Coronary artery (tissue), 2 donors: Measurements from ENCODE around the gene RAB41.
"Not testable (repeated sequence)": the region's sequence is repeated elsewhere in the genome, so short reads cannot be mapped to it uniquely, and the experiment has no call there.

Source experiments
- DNase-seq: peaks from one replicate; pipeline ENCODE4 v3.0.0-alpha.2; 2017; ENCODE audit warnings: low spot score
- H3K27ac ChIP-seq, 2 donors: fragments of 200-600 bp; sonication (generic); one replicate each; pipeline ENCODE4 v1.5.1; 2016 to 2019
- H3K4me3 ChIP-seq: fragments of 200-600 bp; sonication (generic); 2 replicates; pipeline ENCODE4 v1.5.1; 2016; ENCODE audit warnings: mild to moderate bottlenecking, moderate library complexity
- TF ChIP-seq, protein P1 (sequence below): fragments of 200-600 bp; sonication (generic); IDR thresholded peaks from one replicate; pipeline ENCODE4 v1.5.1; 2019; ENCODE audit warnings: antibody characterized with exemption

RAB41 gene

GRCh38 chrX:70281951-70282350 is at the start of gene RAB41:
Gene RAB41 (plus strand): TSS chrX:70282172. CDS start chrX:70282218, 46 bp downstream.
- Histone ChIP-seq H3K27ac (no peak within 1 kb of the TSS), H3K4me3 (no peak within 1 kb of the TSS)
- no peak for DNase-seq
- TF ChIP-seq, protein P1, sequence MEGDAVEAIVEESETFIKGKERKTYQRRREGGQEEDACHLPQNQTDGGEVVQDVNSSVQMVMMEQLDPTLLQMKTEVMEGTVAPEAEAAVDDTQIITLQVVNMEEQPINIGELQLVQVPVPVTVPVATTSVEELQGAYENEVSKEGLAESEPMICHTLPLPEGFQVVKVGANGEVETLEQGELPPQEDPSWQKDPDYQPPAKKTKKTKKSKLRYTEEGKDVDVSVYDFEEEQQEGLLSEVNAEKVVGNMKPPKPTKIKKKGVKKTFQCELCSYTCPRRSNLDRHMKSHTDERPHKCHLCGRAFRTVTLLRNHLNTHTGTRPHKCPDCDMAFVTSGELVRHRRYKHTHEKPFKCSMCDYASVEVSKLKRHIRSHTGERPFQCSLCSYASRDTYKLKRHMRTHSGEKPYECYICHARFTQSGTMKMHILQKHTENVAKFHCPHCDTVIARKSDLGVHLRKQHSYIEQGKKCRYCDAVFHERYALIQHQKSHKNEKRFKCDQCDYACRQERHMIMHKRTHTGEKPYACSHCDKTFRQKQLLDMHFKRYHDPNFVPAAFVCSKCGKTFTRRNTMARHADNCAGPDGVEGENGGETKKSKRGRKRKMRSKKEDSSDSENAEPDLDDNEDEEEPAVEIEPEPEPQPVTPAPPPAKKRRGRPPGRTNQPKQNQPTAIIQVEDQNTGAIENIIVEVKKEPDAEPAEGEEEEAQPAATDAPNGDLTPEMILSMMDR: no peak

GRCh38 chrX:70234355-70234754 is 47.6 kb upstream of the RAB41 start, which contains the start of gene AWAT1:
Gene AWAT1 (plus strand): TSS chrX:70234655. CDS start chrX:70234696, 41 bp downstream.
- no peak within 1 kb of the TSS for H3K4me3 ChIP-seq
- no peak for DNase-seq
- H3K27ac ChIP-seq: no peak within 1 kb of the TSS
- TF ChIP-seq, protein P1: no peak

DNA sequence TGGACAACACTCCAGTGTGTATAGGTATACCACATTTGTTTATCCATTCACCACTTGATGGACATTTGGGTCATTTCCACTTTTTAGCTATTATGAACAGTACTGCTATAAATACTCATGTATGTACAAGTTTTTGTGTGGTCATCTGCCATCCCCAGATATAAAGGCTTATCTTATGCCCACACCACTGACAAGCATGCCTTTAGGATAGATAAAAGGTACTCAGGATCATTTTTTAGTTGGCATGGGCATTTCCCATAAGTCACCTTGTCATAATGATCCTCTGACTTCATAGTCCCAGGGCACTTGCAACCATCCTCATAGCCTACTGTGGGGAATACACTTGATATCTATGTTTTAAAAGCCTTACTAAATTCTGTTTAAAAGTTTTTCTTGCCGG is 41.2 kb upstream of the RAB41 start:
- Histone ChIP-seq H3K4me3 (no peak overlapping the region), H3K27ac (no peak overlapping the region)

DNA sequence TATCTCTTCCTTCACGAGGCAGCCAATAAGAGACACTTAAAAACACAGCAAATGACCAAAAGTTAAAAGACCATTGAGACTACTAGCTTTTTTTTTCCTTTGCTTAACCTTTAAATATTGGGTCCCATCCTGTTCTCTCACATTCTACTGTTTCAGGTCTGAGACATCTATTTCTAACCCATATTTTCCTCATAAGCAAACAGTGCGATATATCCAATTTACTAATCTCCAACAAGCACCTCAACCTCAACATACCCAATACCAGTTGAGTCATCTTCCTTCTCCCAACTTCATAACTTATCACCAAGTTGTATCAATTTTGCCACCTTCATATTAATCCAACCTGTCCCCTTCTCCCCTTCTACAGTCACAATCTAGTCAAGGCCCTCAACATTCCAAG is 40.5 kb upstream of the RAB41 start:
- H3K4me3 ChIP-seq: no peak overlapping the region
- H3K27ac ChIP-seq: no peak overlapping the region
- TF ChIP-seq, protein P1: no peak
- DNase-seq: no peak

More for the DNA sequence above, 41.2 kb upstream of the RAB41 start:
- TF ChIP-seq, protein P1: no peak
- DNase-seq: no peak

DNA sequence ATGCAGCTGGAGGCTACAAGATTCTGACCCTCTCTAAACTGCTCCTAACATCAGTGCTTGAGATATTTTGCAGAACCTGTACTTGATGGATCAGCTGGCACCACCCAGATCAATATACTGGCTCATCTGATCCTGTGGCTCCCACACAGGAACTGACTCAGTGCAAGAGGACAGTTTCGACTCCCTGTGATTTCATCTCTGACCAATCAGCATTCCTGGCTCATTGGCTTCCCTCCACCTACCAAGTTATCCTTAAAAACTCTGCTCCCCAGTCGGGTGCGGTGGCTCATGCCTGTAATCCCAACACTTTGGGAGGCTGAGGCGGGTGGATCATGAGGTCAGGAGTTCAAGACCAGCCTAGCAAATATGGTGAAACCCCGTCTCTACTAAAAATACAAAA is 38.4 kb upstream of the RAB41 start:
- not testable (repeated sequence) for H3K27ac ChIP-seq, DNase-seq, H3K4me3 ChIP-seq

- DNase-seq: no peak
- TF ChIP-seq, protein P1: no peak
- no peak overlapping the region for H3K4me3 ChIP-seq
- no peak overlapping the region for H3K27ac ChIP-seq
Measured at GRCh38 chrX:70244881-70245280, 37.1 kb upstream of the RAB41 start.

DNA sequence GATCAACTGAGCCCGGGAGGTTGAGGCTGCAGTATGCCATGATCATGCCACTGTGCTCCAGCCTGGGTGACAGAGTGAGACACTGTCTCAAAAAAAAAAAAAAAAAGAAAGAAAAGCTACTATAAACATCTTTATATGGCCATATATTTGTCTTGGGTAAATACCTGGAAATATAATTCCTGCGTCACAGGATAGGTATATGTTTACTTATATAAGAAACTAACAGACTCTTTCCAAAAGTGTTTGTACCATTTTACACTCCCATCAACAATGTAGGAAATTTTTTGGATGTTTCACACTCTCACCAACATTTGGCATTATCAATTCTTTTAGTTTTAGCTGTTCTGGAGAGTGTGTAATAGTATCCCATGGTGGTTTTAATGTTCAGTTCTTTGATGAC is 34.7 kb upstream of the RAB41 start:
- DNase-seq: no peak
- TF ChIP-seq, protein P1: no peak
- no peak overlapping the region for H3K27ac ChIP-seq
- no peak overlapping the region for H3K4me3 ChIP-seq

DNA sequence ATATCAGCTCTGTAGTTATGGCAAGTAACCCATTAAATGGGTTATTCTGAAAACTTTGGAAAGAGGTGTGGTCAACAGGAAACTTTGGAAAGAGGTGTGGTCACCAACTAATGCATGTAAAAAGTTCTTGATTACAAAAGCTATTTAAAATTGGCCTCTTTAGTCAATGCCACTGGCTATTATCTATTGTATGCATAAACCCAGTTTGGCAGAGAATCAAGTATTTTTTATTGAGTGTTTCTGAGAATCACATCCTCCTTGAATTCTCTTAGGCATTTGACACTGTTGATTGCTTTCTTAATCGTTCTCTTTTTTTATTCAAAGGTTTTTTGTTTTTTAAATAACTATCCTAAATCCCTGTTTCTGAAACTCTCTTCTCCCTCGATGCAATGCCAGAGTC is 29.5 kb upstream of the RAB41 start:
- DNase-seq: no peak
- TF ChIP-seq, protein P1: no peak
- Histone ChIP-seq H3K27ac (no peak overlapping the region), H3K4me3 (no peak overlapping the region)
